Right lobe of liver (tissue), 4 donors: ENCODE results near the gene SYNGR2.

Source experiments
- CTCF ChIP-seq, 4 donors: fragments of 200-600 bp in 3 of 4; fragments of 450-650 bp in 1 of 4; IDR thresholded peaks; one replicate each; pipeline versions ENCODE4 v1.5.1 to v1.8.0; 2016 to 2022; ENCODE audit warnings: antibody characterized with exemption in 4 of 4, mild to moderate bottlenecking in 2 of 4
- POLR2A ChIP-seq: fragments of 450-650 bp; IDR thresholded peaks from one replicate; pipeline ENCODE4 v1.6.1; 2017; ENCODE audit warnings: antibody characterized with exemption, mild to moderate bottlenecking
- donor health status: DM: no; HTN: no; CAD: no.
- donor health status: DM: no; HTN: no; CAD: no.
- donor health status: DM: no; HTN: yes; CAD: no.

GRCh38 chr17:78120971-78121800 lies 47.2 kb upstream of the SYNGR2 start:
- TF ChIP-seq CTCF (IDR thresholded peaks at IDR 0.05) (no peak), POLR2A (no peak)
